CD4-positive, alpha-beta T cell treated with Interleukin-12 subunit alpha and Interleukin-12 subunit beta, for 1 hour (primary cell): ENCODE data around the gene PTPRU.

Source experiments
- DNase-seq: peaks from one replicate; pipeline ENCODE4 v3.0.0-alpha.2; 2020

The PTPRU gene

DNA sequence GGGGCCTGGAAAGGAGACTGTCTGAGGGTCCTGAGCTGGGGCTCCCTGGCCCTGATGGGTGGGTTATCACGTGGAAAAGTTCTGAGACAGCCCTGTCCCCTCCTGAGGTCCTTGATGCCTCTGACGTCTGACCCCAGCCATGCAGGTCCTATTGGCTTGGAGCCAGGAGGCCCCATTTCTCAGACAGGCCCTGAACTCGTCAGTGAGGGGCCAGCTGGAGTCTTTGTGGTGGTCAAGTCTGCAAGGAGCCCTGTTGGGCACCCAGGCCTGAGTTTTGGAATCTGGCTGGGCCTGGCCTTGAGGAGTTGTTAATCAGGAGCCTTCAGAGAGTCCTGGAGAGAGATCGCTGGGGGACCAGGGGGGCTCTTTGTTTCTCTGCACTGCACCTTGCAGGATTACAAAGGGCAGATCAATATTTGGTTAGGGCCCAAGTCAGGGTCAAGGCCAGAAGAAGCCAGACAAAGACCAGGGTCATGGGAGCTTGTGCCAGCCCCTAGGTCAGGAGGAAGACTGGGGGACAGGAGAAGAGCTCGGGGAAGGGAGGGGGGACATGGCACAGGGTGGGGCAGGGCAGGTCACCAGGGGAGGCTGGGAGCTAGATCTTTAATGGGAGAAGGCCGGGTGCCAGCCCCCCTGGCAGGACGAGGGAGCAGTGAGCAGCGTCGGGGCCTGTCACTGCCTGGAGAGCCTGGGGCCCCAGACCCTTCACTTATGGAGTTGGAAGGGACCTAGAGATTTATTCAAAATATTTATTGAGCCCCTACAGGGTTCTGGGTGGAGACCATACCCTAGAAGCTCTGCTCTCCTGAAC is 83.2 kb downstream of the PTPRU start:
- no peak for DNase-seq

DNA sequence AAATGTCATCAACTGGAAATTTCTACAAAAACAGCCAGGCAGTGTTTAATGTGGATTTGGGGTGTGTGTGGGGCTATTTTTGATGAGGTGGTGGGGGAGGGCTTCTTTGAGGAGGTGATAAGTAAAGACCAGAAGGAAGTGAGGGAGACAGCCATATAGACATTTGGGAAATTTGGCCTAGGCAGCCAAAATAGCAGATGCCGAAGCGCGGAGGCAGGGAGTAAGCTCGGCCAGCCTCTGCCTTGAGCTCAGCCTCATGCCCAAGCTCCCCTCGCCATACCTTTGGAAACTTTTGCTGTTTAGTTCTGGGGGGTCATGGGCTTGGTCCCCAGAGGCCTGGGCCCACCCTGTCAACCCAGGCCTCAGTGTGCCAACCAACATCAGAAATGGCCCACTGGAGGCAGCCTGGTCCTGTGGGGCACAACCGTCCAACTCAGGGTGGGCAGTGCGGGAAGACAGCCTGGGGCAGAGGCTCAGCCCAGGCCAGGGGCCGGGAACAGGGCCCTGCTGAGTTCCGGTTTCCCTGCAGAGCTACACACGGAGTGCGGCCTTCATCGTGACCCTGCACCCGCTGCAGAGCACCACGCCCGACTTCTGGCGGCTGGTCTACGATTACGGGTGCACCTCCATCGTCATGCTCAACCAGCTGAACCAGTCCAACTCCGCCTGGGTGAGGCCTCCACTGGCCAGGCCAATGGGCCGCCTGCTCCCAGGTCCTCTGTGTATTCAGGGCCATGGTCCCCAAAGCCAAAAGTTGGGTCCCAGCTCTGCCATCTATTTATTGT is 84.0 kb downstream of the PTPRU start:
- no peak for DNase-seq

DNA sequence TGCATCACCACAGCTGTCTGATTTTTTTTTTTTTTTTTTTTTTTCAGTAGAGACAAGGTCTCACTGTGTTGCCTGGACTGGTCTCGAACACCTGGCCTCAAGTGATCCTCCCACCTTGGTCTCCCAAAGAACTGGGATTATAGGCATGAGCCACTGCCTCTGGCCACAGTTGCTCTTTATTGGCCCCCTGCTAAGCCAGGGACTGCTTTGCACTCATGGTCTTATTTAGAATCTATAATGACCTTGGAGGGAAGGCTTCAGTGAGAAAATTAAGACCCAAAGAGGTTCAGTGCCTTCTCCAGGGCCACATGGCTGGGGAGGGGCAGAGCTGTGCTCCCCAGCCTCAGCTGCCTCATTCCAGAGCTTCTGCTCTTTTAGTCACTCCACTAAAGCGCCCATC is 84.9 kb downstream of the PTPRU start:
- DNase-seq, result no peak

DNA sequence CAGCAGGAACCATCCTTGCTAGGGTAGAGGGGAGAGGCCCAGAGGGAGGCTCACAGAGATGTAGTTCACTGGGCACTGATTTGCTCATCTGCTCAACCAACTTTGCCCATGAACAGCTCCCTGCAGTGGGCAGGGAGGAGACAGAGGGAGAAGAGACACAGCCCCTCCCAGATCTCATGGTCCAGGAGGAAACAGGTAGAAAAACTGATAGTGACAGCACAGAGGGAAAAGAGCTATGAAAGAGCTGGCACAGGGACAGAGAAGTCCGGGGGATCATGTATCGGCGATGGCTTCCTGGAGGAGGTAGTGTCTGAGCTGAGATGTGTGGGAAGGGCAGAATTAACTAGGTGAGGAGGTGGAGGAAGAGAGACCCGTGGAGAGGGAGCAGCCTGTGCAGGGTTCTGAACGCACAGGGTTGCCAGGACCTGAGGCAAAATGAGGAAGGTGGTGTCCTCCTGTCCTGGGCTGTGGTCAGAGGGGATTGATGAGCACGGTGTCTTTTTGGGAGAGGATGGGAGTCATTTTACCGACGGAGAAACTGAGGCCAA is 85.9 kb downstream of the PTPRU start:
- DNase-seq, result no peak

DNA sequence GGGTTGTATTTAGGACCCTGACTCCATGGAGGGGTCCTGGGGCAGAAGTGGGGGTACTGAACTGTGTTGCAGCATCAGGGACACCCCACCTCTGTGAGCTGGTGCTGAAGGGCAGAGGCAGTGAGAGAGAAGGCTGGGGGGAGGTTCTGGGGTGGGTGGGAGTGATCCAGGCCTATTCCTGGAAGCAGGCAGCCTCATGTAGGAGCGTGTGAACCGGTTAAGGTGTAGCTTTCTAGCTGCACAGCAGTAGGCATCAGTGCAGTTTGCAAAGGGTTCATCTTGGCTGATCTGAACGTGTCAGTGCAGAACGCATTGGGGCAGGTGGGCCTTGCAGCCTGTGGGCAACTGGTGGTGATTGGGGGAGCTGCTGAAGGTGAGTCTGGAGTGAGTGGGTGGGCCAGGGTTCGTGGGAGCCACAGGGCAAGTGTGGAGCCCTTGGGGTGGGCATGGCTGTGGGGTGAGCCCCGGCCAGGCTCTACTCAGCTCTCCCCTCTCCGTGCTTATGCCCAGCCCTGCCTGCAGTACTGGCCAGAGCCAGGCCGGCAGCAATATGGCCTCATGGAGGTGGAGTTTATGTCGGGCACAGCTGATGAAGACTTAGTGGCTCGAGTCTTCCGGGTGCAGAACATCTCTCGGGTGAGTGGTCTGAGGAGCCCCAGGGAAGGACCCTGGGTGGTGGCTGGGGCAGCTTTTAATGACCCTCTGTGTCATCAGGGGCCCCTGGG is 86.7 kb downstream of the PTPRU start:
- DNase-seq, result no peak

DNA sequence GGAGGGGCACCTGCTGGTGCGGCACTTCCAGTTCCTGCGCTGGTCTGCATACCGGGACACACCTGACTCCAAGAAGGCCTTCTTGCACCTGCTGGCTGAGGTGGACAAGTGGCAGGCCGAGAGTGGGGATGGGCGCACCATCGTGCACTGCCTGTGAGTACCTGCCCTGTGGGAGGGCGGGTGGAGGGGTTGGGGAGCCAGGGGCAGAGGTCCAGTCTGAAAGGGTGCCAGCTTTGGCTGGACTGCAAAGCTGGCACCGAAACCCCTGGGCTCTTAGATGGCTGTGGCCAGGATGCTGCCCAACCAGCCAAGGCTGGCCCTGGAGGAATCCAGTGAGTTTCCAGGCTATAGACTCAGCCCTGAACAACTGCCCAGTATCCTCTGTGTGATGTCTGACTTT is 87.3 kb downstream of the PTPRU start:
- no peak for DNase-seq

DNA sequence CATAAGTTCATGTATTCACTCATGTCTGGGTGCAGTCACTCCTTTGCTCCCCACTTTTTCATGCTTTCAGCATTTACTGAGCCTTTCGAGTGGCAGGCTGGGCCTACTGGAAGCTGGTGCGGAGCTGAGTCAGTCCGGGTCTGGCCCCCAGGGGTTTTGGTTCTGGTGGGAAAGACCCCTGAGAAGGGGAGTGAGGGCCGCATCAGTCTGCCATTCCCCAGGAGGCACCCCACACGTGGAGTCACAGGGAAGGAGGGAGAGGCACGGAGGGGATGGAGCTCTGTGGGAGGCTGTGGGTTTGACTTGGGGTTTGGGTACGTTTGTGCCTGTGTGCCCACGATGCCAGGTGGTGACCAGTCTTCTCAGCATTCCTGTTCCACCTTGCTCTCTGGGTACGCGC is 87.9 kb downstream of the PTPRU start:
- no peak for DNase-seq

DNA sequence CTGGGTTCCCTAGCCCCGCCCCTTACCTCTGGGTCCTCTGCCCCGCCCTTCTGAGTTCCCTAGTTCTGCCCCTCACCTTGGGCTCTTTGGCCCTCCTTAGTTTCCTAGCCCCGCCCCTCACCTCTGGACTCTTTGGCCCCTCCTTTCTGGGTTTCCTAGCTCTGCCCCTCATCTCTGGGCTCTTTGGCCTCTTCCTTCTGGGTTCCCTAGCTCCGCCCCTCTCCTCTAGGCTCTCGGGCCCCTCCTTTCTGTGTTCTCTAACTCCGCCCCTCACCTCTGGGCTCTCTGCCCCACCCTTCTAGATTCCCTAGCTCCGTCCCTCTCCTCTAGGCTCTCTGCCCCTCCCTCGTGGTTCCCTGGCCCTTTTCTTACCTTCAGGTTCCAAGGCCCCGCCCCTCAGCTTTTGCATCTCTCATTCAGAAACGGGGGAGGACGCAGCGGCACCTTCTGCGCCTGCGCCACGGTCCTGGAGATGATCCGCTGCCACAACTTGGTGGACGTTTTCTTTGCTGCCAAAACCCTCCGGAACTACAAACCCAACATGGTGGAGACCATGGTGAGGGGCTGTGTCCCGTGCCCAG is 88.5 kb downstream of the PTPRU start:
- DNase-seq, result no peak

DNA sequence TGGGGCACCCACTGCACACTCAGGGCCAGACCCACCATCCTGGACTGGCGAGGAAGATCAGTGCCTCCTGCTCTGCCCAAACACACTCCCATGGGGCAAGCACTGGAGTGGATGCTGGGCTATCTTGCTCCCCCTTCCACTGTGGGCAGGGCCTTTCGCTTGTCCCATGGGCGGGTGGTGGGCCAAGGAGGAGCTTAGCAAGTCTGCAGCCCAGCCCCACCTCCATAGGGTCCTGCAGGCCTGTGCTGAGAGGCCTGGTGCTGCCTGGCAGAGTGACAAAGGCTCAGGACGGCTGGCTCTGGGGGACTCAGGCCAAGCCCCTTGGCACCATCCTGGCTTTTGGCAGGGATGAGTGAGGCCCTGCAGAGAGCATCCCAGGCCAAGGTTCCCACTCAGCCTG is 89.4 kb downstream of the PTPRU start:
- DNase-seq, result no peak

DNA sequence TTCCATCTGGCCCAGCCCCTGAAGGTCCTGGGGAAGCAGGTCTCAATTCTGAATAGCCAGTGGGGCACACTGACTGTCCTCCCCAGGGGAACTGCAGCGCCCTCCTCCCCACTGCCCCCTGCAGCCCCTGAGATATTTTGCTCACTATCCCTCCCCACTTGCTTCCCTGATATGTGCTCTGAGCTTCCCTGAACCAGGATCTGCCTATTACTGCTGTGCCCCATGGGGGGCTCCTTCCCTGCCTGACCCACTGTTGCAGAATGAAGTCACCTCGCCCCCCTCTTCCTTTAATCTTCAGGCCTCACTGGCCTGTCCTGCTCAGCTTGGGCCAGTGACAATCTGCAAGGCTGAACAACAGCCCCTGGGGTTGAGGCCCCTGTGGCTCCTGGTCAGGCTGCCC is 89.8 kb downstream of the PTPRU start:
- DNase-seq, result no peak

DNA sequence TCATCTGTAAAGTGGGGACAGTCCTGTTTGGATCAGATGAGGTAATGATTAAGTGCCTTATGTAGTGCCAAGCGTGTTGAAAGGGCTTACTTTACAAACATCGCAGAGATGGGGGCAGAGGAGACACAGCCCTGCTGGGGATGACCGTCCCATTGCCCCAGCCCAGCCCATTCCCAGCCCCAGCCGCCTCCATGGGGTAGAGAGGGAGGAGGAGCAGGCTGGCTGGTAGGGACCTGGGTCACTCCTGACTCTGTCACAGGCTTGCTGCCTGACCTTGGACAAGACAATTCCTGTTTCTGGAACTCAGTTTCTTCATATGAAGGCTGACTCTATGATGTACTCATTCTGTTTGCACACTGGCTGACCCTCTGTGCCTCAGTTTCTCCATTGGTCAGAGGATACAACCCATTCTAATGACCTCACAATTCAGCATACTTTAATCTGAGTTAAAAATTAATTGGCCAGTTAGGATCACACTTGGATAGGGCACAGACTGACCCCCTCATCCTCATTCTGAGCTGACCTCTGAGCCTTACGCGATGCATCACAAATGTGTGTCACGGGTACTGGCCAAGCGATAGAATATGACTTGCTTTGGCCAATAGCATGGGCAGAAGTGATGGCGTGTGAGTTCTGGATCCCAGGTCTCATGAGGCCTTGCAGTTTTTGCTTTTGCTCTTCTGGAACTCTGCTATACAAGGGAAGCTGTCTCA is 91.1 kb downstream of the PTPRU start:
- no peak for DNase-seq

DNA sequence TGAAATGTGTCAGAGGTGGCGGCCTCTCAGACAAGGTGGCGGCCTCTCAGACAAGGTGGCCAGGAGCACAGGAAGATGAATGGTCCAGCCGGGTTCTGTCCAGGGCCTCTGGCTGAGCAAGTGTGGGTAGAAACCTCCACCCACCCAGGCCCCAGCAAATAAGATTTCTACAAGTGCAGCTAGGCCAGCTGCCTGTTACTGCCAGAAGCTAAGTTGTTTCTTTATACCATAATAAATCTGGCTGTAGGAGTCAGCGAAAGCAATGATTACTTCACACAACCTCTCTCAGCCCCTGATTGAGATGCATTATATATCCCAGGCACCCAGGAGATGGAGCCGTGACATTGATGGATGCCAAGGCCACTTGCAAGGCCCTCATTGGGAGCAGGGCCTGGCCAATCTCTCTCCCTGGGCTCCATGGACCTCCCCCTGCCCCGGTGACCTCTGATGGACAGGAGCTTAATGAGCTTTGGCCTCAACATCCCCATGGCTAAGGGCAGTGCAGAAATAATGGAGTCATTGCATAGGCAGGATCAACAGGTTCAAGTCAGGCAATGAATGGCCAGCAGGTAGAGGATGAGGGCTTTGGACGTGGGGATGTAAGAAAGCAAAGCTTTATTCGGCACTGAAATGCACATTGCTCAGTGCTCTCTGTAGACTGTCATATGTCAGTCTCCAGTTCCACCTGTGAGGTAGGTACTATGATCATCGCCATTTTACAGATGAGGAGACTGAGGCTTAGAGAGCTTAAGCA is 92.9 kb downstream of the PTPRU start:
- no peak for DNase-seq

DNA sequence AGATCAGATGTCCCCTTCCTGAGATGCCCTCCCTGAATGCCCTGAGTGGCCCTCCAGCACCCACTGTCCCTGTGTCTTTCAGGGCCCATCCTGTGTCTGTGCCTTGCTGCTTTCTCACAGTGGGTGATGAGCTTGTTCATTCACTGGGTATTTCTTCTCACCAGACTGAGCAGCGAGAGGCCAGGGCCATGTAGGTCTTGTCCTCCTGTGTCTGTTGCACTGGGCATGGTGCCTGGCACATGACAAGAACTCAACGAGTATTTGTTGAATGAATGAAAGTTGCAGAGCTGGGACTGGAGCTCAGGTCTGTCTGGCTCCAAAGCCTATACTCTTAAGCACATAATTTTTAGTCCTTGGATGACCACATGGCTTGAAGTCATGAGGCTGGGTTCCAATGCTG is 93.8 kb downstream of the PTPRU start:
- DNase-seq, result no peak

DNA sequence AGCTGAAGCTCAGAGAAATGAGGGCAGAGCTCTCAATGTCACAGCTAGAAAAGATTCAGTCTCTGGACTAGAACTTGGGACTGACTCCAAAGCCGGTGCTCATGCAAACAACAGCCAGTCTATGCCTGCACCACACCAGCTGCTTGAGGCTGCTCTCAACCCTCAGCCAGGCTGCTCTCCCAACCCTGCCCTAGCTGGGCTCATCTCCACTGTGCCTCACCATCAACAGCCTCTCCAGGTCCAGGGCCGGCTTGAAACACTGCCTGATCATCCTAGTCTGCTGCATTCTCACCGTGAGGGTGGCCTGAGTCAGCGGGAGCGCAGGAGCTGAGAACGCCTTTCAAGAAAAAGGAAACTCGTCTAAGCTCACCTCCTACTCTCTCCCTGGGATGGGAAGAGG is 94.5 kb downstream of the PTPRU start:
- no peak for DNase-seq

DNA sequence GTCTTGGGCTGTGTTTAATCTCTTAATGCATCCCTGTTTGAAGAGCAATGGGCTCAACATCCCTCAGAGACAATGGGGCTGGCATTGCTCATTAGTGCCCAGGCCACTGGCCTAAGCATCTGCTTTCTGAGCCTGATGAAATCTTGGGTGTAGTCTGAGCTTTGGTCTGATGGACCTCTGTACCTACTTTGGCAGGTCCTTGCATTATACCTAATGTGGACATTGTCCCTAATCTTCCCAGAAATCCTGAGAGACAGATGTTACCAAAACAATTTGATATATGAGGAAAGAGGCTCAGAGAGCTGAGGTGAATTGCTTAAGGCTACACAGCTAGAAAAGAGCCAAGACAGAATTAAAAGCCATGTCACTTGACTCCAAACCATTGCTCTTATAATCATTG is 95.0 kb downstream of the PTPRU start:
- no peak for DNase-seq

DNA sequence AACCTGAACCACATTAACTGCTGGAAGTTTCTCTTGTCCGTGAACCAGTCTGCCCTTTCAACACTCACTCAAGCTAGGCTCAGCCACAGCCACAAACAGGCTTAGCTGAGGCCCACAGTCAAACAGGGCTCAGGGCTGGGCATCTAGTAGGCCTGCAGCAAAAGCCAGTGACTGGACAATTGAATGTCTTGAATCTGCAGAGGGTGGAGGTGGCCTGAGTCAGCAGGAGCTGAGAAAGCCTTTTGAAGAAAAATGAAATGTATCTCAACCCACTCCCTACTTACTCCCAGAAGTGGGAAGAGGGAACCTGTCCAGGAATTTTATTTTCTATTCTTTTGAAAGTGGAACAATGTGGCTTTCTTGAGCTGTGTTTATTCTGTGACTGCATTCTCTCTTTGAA is 95.4 kb downstream of the PTPRU start:
- no peak for DNase-seq

DNA sequence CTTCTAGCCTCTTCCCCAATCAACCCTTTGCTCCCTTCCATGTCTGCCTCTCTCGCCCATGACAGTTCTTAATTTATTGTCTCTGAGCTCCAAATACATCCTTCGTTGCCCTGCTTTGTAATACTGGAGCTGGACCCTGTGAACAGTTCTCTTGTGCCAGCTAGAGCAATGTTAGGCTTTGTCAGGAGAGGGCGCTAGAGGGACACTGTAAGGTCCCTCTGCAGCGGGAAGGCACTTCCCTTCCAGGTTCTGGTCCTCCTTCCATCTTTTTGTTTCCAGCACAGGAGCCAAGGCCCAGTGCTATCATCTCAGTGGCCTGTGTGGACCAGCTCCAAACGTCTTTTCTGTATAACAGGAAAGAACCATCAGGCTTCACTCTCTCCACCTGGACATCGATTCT is 95.9 kb downstream of the PTPRU start:
- DNase-seq, result no peak

DNA sequence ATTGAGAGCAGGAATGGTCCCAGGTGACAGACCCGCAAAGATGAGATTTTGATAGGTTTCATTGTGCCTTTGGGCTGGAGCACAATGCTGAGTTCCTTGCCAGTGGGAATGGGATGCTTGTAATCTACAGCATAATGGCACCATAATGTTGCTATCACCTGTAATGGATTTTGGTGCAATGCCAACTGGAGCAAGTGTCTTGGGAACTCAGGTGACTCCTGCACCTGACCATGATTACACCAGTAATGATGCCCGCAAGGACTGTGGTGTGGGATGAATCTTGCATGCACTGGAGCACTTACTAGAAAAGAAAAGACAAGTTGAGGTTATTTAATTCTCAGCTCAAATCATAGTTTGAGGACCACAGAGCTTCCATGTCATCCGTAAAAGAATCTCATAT is 96.7 kb downstream of the PTPRU start:
- DNase-seq, result no peak

DNA sequence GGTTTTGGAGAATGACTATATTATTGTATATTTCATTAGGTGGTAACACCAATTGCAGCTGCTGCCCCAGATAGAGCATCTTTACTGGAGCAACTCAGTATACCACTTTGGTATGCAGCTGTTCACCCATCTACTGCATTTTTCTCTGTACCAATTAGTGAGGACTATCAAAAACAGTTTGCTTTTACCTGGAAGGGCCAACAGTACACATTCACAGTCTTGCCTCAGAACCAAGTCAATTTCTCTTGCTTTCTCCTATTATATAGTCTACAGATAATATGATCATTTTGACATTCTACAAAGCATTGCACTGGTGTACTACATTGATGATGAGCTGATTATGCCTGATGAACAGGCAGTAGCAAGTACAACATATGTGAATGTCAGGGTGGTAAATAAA is 99.3 kb downstream of the PTPRU start:
- DNase-seq, result no peak

DNA sequence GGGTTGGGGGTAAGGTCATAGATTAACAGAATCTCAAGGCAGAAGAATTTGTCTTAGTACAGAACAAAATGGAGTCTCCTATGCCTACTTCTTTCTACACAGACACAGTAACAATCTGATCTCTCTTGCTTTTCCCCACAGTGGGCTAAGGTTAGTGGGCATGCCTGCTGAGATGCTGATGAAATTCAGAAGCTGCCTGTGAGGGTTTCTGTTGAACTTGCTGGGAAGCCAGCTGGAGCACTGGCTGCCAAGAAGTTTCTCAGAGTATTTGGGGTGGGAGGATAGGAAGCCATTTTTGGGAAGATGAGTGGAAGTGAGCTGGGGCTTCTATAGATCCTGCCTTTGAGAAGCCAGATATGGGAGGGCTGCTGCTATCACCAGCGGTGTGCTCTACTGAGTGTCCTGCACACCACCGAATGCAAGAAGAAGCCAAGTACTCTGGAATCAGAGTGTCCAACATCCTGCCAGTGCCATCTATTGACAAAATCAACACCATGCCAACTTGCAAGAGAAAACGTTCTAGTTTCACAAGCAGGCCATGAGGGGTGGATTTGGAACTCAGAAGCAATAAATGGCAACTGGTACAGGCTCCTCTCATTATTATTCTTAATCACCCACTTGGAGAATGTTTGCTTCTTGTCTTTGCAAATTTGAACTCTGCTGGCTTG is 102.7 kb downstream of the PTPRU start:
- DNase-seq, result no peak

DNA sequence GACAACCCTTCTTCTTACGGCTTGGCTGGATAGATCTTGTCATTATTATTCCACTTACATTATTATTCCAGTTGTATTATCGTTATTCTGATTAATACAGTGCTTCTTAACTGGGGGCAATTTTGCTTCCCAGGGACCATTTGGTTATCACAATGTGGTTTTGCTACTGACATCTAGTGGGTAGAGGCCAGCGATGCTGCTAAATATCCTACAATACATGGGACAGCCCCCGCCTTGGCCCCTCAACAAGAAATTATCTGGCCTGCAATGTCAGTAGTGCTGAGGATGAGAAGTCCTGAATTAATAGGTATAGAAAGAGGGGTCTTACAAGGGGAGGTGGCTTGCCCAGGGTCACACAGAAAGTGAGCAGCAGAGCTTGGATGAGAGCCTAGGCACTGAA is 105.6 kb downstream of the PTPRU start:
- no peak for DNase-seq
